A549 (cell line): ENCODE results near the gene BRINP1. TPM values are rescaled to one million over a fixed set of nuclear protein-coding genes. Genes with fewer than 3 reads are reported as not detected.

Experiments used
- ATAC-seq, 2 experiments: fragments of 200-7000 bp in 1 of 2; fragments of >200 bp in 1 of 2; cut with Nextera tagmentation in 1 of 2; cut with Tn5 transposase in 1 of 2; 3 replicates each; pipeline versions ENCODE4 v1.8.0 to v1.9.1; 2018 to 2020; ENCODE audit warnings: mild to moderate bottlenecking in 1 of 2, moderate library complexity in 1 of 2
- CTCF ChIA-PET: fragments of 300-600 bp; sonication (Branson Sonifier 250); formaldehyde crosslinking; extraction: SDS; loops from one replicate; lab custom pipeline; 2021; ENCODE audit warnings: antibody characterized with exemption, inconsistent platforms; lab: Yijun Ruan, JAX
- POLR2A ChIA-PET: fragments of 350-600 bp; formaldehyde crosslinking; extraction: SDS; loops from one replicate; lab custom pipeline; 2021; ENCODE audit warnings: antibody characterized with exemption, inconsistent platforms; lab: Yijun Ruan, JAX
- DNase-seq, 2 experiments: peaks; one replicate each; pipeline versions ENCODE4 v3.0.0 to v3.0.0-alpha.2; 2011 to 2016; ENCODE audit warnings: low read depth in 1 of 2, low spot score in 1 of 2
- FAIRE-seq: peaks from 2 replicates; lab custom pipeline; 2011; peaks lifted over from hg19 to GRCh38; lab: Jason Lieb, UNC
- H3K27ac ChIP-seq, 2 experiments: fragments of >200 bp; sonication (Bioruptor Twin); formaldehyde crosslinking; 3 replicates each; pipeline ENCODE4 v1.5.1; 2016 to 2017
- H3K4me1 ChIP-seq: fragments of >200 bp; sonication (Bioruptor Twin); formaldehyde crosslinking; 3 replicates; pipeline ENCODE4 v1.6.1; 2016
- H3K4me2 ChIP-seq: fragments of >200 bp; sonication (Bioruptor Twin); formaldehyde crosslinking; 3 replicates; pipeline ENCODE4 v1.6.1; 2016
- H3K4me3 ChIP-seq: fragments of >200 bp; sonication (Bioruptor Twin); formaldehyde crosslinking; 3 replicates; pipeline ENCODE4 v1.5.1; 2016
- H3K9me3 ChIP-seq: fragments of >200 bp; sonication (Bioruptor Twin); formaldehyde crosslinking; 3 replicates; pipeline ENCODE4 v1.6.1; 2016
- CBX2 ChIP-seq: fragments of 200-600 bp; sonication (generic); IDR thresholded peaks from 2 replicates; pipeline ENCODE4 v1.6.1; 2016; ENCODE audit warnings: low read depth, mild to moderate bottlenecking, borderline replicate concordance
- CHD2 ChIP-seq: fragments of 150-350 bp; IDR thresholded peaks from 2 replicates; pipeline ENCODE4 v1.6.1; 2014; ENCODE audit warnings: low read length; ENCODE audit not compliant: partially characterized antibody
- CTCF ChIP-seq: fragments of >200 bp; sonication (Bioruptor Twin); formaldehyde crosslinking; IDR thresholded peaks from 3 replicates; pipeline ENCODE4 v1.5.1; 2016
- EHMT2 ChIP-seq: fragments of 200-600 bp; sonication (generic); IDR thresholded peaks from 2 replicates; pipeline ENCODE4 v1.6.1; 2016; ENCODE audit warnings: antibody characterized with exemption, low read depth, mild to moderate bottlenecking, moderate library complexity
- FOSL2 ChIP-seq, 2 experiments: fragments of 450-650 bp in 1 of 2; fragments of >200 bp in 1 of 2; sonication (Bioruptor Twin) in 1 of 2; formaldehyde crosslinking; IDR thresholded peaks; 2 replicates each; pipeline versions ENCODE4 v1.5.0 to v1.6.1; 2016 to 2020; ENCODE audit warnings: mild to moderate bottlenecking in 1 of 2, moderate library complexity in 1 of 2
- HEYL ChIP-seq: fragments of 250-450 bp; sonication (Bioruptor Pico); IDR thresholded peaks from 2 replicates; pipeline ENCODE4 v1.8.0; 2021; ENCODE audit warnings: mild to moderate bottlenecking, moderate library complexity
- JUN ChIP-seq, 2 experiments: fragments of >200 bp; sonication (Bioruptor Twin); formaldehyde crosslinking; IDR thresholded peaks; 2 replicates in 1 of 2; 3 replicates in 1 of 2; pipeline ENCODE4 v1.6.1; 2016 to 2017
- KDM1A ChIP-seq: fragments of 200-600 bp; sonication (generic); IDR thresholded peaks from 2 replicates; pipeline ENCODE4 v1.6.1; 2016; ENCODE audit warnings: low read depth, mild to moderate bottlenecking
- MAFK ChIP-seq: fragments of 450-650 bp; IDR thresholded peaks from 2 replicates; pipeline ENCODE4 v1.6.1; 2014; ENCODE audit not compliant: partially characterized antibody
- MAZ ChIP-seq: fragments of 150-350 bp; IDR thresholded peaks from 2 replicates; pipeline ENCODE4 v1.6.1; 2014; ENCODE audit warnings: antibody characterized with exemption, low read depth, low read length, borderline replicate concordance
- NPAS2 ChIP-seq: fragments of 250-450 bp; sonication (Bioruptor Pico); IDR thresholded peaks from 2 replicates; pipeline ENCODE4 v1.8.0; 2022; ENCODE audit warnings: mild to moderate bottlenecking, moderate library complexity, borderline replicate concordance
- NR3C1 ChIP-seq: fragments of >200 bp; sonication (Bioruptor Twin); formaldehyde crosslinking; IDR thresholded peaks from 3 replicates; pipeline ENCODE4 v1.6.1; 2017
- RAD21 ChIP-seq, 2 experiments: fragments of >200 bp in 1 of 2; sonication (Bioruptor Twin) in 1 of 2; formaldehyde crosslinking in 1 of 2; IDR thresholded peaks in 1 of 2; conservative IDR thresholded peaks in 1 of 2; 2 replicates in 1 of 2; 3 replicates in 1 of 2; pipeline ENCODE4 v1.6.1; 2012 to 2018; ENCODE audit warnings: inconsistent platforms in 1 of 2
- RFX5 ChIP-seq: fragments of 450-650 bp; IDR thresholded peaks from 2 replicates; pipeline ENCODE4 v1.7.1; 2014; ENCODE audit warnings: antibody characterized with exemption, mild to moderate bottlenecking, moderate library complexity
- RNF2 ChIP-seq: fragments of 200-600 bp; sonication (generic); IDR thresholded peaks from 2 replicates; pipeline ENCODE4 v1.6.1; 2016; ENCODE audit warnings: low read depth, mild to moderate bottlenecking, antibody characterized with exemption, moderate library complexity, borderline replicate concordance
- ZC3H11A ChIP-seq: fragments of 450-650 bp; IDR thresholded peaks from 2 replicates; pipeline ENCODE4 v1.6.1; 2014; ENCODE audit warnings: antibody characterized with exemption, mild to moderate bottlenecking
- ZFP36 ChIP-seq: fragments of 450-650 bp; IDR thresholded peaks from 2 replicates; pipeline ENCODE4 v1.6.1; 2014; ENCODE audit warnings: borderline replicate concordance; ENCODE audit not compliant: partially characterized antibody
- WGBS: methylation state at CpG from one replicate; pipeline ENCODE4 v1.1.6; 2017; ENCODE audit errors: missing lambda C conversion rate; 5-methylcytosine and 5-hydroxymethylcytosine counted together
- polyA plus RNA-seq, 4 experiments: library from polyadenylated mRNA; depleted of rRNA in 3 of 4; stranded (reverse); fragments of >200 nt; fragmentation: RNase III in 1 of 4; extraction: RNeasy Plus Mini Kit Qiagen cat#74134 plus additional on column Dnase treatment in 1 of 4; gene quantifications; 2 replicates in 3 of 4; 3 replicates in 1 of 4; pipeline ENCODE4 v1.2.3, GENCODE V29; 2011 to 2017
- TF ChIP-seq, protein P1 (sequence below): IDR thresholded peaks from 2 replicates; pipeline ENCODE4 v1.6.1; 2012
- TF ChIP-seq, protein P2 (sequence below): IDR thresholded peaks from 2 replicates; pipeline ENCODE4 v1.6.1; 2012
- TF ChIP-seq, protein P3 (sequence below): fragments of >200 bp; sonication (Bioruptor Twin); formaldehyde crosslinking; IDR thresholded peaks from 3 replicates; pipeline ENCODE4 v1.6.1; 2016
- TF ChIP-seq, protein P4 (sequence below): fragments of 450-650 bp; IDR thresholded peaks from 2 replicates; pipeline ENCODE4 v1.6.1; 2014; ENCODE audit warnings: antibody characterized with exemption

The BRINP1 gene
- polyA plus RNA-seq, 2 of the 4 experiments (the other 2 are of a cell fraction) = 0.13 to 0.17 TPM

- POLR2A ChIA-PET = no interaction called here
- H3K27ac ChIP-seq = no peak overlapping the region
- CTCF ChIA-PET = no interaction called here
- no peak for DNase-seq
- no peak overlapping the region for H3K4me2 ChIP-seq
- H3K4me1 ChIP-seq = no peaks in the 10 kb centered on the region
- H3K4me3 ChIP-seq = no peak overlapping the region
- no peak for FAIRE-seq
- ATAC-seq = no peak
- 49% methylated on average over 6 of the region's 6 CpGs for WGBS
- TF ChIP-seq, protein P1, sequence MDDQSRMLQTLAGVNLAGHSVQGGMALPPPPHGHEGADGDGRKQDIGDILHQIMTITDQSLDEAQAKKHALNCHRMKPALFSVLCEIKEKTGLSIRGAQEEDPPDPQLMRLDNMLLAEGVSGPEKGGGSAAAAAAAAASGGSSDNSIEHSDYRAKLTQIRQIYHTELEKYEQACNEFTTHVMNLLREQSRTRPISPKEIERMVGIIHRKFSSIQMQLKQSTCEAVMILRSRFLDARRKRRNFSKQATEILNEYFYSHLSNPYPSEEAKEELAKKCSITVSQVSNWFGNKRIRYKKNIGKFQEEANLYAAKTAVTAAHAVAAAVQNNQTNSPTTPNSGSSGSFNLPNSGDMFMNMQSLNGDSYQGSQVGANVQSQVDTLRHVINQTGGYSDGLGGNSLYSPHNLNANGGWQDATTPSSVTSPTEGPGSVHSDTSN = no peak
- TF ChIP-seq, protein P2, sequence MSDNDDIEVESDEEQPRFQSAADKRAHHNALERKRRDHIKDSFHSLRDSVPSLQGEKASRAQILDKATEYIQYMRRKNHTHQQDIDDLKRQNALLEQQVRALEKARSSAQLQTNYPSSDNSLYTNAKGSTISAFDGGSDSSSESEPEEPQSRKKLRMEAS = no peak
- TF ChIP-seq MAFK (no peak), HEYL (CRISPR knock-in tag) (no peak), JUN (IDR thresholded peaks at IDR 0.05) (no peak), CBX2 (no peak)
- TF ChIP-seq, protein P3, sequence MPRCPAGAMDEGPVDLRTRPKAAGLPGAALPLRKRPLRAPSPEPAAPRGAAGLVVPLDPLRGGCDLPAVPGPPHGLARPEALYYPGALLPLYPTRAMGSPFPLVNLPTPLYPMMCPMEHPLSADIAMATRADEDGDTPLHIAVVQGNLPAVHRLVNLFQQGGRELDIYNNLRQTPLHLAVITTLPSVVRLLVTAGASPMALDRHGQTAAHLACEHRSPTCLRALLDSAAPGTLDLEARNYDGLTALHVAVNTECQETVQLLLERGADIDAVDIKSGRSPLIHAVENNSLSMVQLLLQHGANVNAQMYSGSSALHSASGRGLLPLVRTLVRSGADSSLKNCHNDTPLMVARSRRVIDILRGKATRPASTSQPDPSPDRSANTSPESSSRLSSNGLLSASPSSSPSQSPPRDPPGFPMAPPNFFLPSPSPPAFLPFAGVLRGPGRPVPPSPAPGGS = no peak
- no peaks in the 10 kb centered on the region for H3K9me3 ChIP-seq
Measured at GRCh38 chr9:119282476-119283077, 86.7 kb downstream of the BRINP1 start.

DNA sequence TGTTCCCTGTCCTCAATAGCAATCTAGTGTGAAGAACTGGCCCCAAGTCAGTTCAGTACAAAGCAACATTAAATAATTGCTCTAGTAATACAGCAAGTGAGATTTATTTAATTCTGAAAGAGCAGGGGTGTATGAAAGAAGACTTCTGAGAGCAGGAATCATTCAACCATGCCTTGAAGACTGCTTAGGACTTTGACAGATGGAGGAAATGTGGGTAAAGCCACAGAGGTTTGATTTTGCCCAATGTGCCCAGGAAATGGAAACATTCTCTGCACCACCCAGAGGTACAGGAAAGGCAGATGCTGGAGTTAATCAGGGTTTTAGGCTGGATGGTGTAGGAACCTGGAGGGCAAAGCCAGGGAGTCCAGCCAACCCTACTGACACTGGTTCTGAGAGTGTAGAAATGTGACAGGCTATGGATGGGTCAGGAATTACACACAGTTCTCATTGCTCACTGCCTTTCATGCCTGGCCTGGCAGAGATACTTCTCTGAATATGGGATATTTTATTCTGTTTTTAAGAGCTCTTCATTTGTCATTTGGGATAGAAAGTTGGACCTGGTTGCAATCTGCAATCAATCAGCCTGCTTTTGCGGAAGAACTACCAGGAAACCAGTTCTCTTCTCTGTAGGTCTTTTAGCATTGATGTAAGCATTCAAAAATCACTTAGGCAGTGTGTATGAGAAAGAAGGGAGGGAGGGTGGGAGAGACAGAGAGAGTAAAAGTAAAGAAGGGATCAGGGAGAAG is 88.3 kb downstream of the BRINP1 start:
- no peaks in the 10 kb centered on the region for H3K9me3 ChIP-seq
- no peak overlapping the region for H3K27ac ChIP-seq
- H3K4me2 ChIP-seq = no peak overlapping the region
- no peak overlapping the region for H3K4me3 ChIP-seq
- DNase-seq = no peak
- no peak for ATAC-seq
- no peak for FAIRE-seq
- no peak for TF ChIP-seq HEYL (CRISPR knock-in tag)
- no peak for TF ChIP-seq ZC3H11A
- TF ChIP-seq ZFP36 = no peak
- no peak for TF ChIP-seq RFX5
- no peak for TF ChIP-seq RNF2
- no peak for TF ChIP-seq MAZ
- no peak for TF ChIP-seq RAD21 (conservative IDR thresholded peaks at IDR 0.05 in 1 of 2, IDR thresholded peaks at IDR 0.05 in 1 of 2)
- TF ChIP-seq NPAS2 = no peak
- no peak for TF ChIP-seq CTCF
- no peak for TF ChIP-seq EHMT2
- TF ChIP-seq KDM1A = no peak
- TF ChIP-seq, protein P3 = no peak
- no peak for TF ChIP-seq MAFK
- no peak for TF ChIP-seq NR3C1
- TF ChIP-seq FOSL2 (IDR thresholded peaks at IDR 0.05) = no peak
- TF ChIP-seq FOSL2 (CRISPR knock-in tag; IDR thresholded peaks at IDR 0.05) = no peak
- TF ChIP-seq, protein P4, sequence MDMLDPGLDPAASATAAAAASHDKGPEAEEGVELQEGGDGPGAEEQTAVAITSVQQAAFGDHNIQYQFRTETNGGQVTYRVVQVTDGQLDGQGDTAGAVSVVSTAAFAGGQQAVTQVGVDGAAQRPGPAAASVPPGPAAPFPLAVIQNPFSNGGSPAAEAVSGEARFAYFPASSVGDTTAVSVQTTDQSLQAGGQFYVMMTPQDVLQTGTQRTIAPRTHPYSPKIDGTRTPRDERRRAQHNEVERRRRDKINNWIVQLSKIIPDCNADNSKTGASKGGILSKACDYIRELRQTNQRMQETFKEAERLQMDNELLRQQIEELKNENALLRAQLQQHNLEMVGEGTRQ = no peak
- TF ChIP-seq CHD2 = no peak
- H3K4me1 ChIP-seq = no peaks in the 10 kb centered on the region
- 6% methylated on average over 1 of the region's 1 CpG for WGBS
- ChIA-PET CTCF (no interaction called here), POLR2A (no interaction called here)
